ENCODE results near the gene GTPBP3. TPM values are rescaled to one million over a fixed set of nuclear protein-coding genes. Genes with fewer than 3 reads are reported as not detected.

GTPBP3 gene
- polyA plus RNA-seq, 1 donor, result 11.9 TPM

GRCh38 chr19:17327654-17328516 is 9.5 kb upstream of the GTPBP3 start:
- no peak for DNase-seq (ENCODE audit: low read depth)

- no peak for DNase-seq (ENCODE audit: low read depth)
Observed at GRCh38 chr19:17328517-17329365, 8.6 kb upstream of the GTPBP3 start.

GRCh38 chr19:17329366-17330261 is 7.7 kb upstream of the GTPBP3 start:
- DNase-seq (ENCODE audit: low read depth), result no peak

GRCh38 chr19:17330262-17331044 is 6.9 kb upstream of the GTPBP3 start:
- no peak for DNase-seq (ENCODE audit: low read depth)

- no peak for DNase-seq (ENCODE audit: low read depth)
Observed at GRCh38 chr19:17331045-17331558, 6.3 kb upstream of the GTPBP3 start.

DNA sequence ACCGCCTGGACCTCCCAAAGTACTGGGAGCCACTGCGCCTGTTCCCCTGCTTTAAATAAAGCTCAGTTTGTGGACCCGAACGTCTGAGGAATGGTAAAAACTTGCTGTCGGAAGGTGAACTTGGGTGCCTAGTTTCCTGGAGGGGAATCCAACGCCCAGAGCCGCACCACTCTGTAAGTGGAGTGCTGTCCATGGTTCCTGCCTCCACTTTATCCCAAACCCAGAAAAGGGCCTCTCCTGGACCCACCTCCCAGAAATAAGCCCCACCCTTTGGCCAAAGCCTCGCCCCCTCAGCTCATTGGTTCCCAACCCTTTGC is 5.0 kb upstream of the GTPBP3 start:
- no peak for DNase-seq (ENCODE audit: low read depth)

GRCh38 chr19:17332677-17333581 is 4.4 kb upstream of the GTPBP3 start:
- DNase-seq (ENCODE audit: low read depth), result no peak

GRCh38 chr19:17333611-17334413 is 3.5 kb upstream of the GTPBP3 start:
- no peak for DNase-seq (ENCODE audit: low read depth)

DNA sequence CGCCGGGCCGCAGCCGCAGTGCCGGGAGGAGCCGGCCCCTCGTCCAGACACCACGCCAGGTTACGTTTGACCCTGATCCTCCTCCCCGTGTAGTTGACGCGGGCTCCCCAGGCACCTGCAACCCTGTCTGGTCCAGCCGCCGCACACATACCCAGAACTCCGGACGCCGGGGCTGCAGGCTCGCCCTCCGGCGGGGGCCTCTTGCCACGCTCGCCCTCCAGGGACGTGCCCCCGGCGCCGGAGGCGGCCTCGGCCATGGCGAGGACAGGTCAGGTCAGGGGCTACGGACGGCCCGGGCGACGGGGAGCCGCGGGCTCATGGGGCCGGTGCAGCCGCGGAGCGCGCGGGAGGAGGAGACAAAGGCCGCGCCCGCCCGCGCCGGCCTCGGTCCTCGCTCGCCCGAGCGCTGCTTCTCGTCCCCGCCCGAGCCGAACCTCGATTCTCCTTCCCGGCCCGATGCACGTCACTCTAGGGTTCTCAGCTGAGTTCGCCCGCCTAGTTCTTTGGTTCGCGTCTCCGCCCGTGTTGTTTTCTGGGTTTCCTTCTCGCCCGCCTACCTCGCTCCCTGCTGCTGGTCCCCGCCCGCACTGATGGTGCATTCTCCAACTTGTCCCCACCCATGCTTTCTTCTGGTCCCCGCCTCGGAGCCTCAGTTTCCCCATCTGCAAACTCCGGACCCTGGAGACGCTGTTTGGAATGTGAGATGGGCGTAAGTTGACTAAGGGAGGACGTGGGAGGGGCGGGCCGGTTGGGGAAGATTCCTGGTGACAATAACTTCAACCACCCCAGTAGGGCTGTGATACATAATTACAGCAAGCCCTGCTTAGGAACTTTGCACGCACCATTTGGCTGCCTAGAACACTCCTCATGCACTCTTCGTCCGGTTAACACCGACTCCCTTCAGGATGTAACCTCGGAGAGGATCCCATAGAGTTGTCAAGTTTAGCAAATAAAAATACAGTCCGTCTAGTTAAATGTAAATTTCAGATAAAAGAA is 2.6 kb upstream of the GTPBP3 start, which contains the start of gene ANO8:
Gene ANO8 (minus strand): TSS at position 442 of the 996 bp plus-strand sequence. CDS start 185 bp downstream, at position 257.
- peak; percentile 93 for DNase-seq (ENCODE audit: low read depth)

DNA sequence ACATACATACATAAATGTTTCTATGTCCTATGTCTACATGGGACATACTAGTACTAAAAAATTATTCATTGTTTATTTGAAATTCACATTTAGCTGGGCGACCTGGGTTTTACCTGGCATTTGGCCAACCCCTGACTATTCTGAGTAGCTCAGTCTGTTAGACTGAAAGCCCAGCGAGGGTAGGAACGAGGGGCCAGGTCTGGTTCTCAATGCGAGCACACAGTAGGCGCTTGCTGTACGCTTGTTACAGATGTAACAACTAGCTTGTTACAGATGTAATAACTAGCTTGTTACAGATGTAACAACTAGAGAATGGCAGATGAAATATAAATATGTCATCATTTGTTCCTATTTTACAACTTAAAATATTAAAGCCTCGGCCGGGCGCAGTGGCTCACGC is 1.8 kb upstream of the GTPBP3 start:
- no peak for DNase-seq (ENCODE audit: low read depth)

DNA sequence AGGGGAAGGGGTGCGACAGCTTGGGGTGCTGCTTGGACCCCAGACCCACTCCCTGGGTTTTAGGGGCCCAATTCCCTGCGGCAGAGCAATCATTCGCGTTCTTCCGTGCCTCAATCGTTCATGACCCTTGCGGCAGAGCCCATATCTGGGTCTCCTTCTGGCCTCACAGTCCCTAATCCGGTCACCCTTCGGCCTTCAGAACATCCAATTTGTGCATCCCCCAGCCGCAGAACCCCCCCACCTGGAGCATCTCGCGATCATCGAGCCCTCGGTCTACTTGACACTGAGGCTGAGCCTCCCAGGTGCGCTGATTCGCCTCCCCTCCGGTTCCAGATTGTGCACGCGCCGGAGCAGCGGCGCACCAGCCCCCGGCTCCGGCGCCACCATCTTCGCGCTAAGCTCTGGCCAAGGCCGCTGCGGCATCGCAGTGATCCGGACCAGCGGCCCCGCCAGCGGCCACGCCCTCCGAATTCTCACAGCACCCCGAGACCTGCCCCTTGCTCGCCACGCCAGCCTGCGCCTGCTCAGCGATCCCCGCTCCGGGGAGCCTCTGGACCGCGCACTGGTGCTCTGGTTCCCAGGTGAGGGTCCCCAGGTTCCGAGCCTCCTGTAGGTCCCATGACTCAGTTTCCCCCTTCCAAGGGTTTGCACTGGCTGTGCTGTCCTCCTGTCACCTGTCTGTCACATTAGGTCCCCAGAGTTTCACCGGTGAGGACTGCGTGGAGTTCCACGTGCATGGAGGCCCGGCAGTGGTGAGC is 501 bp downstream of the GTPBP3 start:
- no peak for DNase-seq (ENCODE audit: low read depth)

GRCh38 chr19:17338433-17339078 is 1.2 kb downstream of the GTPBP3 start:
- no peak for DNase-seq (ENCODE audit: low read depth)

DNA sequence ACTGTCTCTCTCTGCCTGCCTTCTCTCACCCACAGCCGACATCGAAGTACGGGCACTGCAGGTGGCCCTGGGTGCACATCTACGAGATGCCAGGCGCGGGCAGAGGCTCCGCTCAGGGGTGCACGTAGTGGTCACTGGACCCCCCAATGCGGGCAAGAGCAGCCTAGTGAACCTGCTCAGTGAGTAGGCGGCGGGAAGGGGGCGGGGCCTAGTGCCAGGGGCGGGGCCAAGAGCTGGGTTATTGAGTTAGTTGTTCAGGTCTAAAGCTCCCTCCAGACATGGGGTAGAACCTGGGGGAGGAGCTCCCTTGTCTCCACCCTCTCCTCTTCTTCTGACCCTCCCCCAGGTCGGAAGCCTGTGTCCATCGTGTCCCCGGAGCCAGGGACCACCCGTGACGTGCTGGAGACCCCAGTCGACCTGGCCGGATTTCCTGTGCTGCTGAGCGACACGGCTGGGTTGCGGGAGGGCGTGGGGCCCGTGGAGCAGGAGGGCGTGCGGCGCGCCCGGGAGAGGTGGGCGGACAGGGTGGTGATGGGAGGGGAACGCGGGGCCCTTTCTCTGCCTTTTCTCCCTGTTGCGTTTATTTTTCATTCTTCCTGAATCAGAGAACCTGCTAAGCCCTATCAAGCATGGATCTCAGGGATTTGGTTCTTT is 1.9 kb downstream of the GTPBP3 start:
- no peak for DNase-seq (ENCODE audit: low read depth)

- no peak for DNase-seq (ENCODE audit: low read depth)
Observed at GRCh38 chr19:17340302-17340870, 3.0 kb downstream of the GTPBP3 start.

DNA sequence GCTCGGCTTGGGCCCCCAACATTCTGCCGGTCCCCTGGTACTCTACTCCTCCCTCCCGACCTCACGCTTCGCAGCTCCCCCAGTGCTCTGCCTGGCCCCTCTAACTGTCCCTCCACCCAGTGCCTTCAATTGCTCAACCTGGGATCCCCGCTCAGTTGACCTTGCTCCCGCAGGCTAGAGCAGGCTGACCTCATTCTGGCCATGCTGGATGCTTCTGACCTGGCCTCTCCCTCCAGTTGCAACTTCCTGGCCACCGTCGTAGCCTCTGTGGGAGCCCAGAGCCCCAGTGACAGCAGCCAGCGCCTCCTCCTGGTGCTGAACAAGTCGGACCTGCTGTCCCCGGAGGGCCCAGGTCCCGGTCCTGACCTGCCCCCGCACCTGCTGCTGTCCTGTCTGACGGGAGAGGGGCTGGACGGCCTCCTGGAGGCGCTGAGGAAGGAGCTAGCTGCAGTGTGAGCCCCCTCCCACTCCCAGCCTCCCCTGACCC is 3.6 kb downstream of the GTPBP3 start:
- no peak for DNase-seq (ENCODE audit: low read depth)

All from forelimb muscle (tissue), 1 donor.